Stomach (tissue), 4 donors: ENCODE data around the gene ACAA1.

ENCODE experiments used
- CTCF ChIP-seq, 7 experiments: fragments of 450-650 bp in 4 of 7; fragments of 200-600 bp in 3 of 7; sonication (generic) in 3 of 7; IDR thresholded peaks; one replicate each; pipeline ENCODE4 v1.5.1; 2016 to 2019; ENCODE audit warnings: antibody characterized with exemption in 7 of 7, control low read depth in 2 of 7, mild to moderate bottlenecking in 1 of 7
- POLR2A ChIP-seq, 4 donors: fragments of 450-650 bp; IDR thresholded peaks; one replicate each; pipeline ENCODE4 v1.6.1; 2016; ENCODE audit warnings: antibody characterized with exemption in 4 of 4, control low read depth in 2 of 4, mild to moderate bottlenecking in 1 of 4, moderate library complexity in 1 of 4

GRCh38 chr3:38163841-38164642 is 27.1 kb upstream of the ACAA1 start:
- no peak for TF ChIP-seq CTCF (IDR thresholded peaks at IDR 0.05)
- TF ChIP-seq POLR2A (IDR thresholded peaks at IDR 0.05) = no peak
